ENCODE results near the gene ARHGEF11. TPM values are rescaled to one million over a fixed set of nuclear protein-coding genes. Genes with fewer than 3 reads are reported as not detected.

Gene ARHGEF11
- total RNA-seq, 2 donors from 2014 or later, result 1.0 to 2.5 TPM

GRCh38 chr1:156947818-156948525 lies 97.6 kb downstream of the ARHGEF11 start:
- Mint-ChIP-seq H3K36me3 (no peaks in the 10 kb centered on the region), H3K9me3 (no peaks in the 10 kb centered on the region), H3K4me3 (no peak overlapping the region), H3K4me1 (ENCODE audit: low read depth in 2 of 2) (no peaks in the 10 kb centered on the region), H3K27ac (no peak overlapping the region), H3K27me3 (peaks cover 15 to 24% of the 10 kb centered on the region in 2 donors)
- DNase-seq (ENCODE audit: low spot score) (no peak), ATAC-seq (no peak)

GRCh38 chr1:156947127-156947526 lies 98.4 kb downstream of the ARHGEF11 start:
- Mint-ChIP-seq H3K9me3 (no peaks in the 10 kb centered on the region), H3K27ac (no peak overlapping the region), H3K27me3 (peaks cover 13 to 24% of the 10 kb centered on the region in 2 donors), H3K36me3 (no peaks in the 10 kb centered on the region), H3K4me3 (no peak overlapping the region), H3K4me1 (ENCODE audit: low read depth in 2 of 2) (no peaks in the 10 kb centered on the region)
- ATAC-seq (no peak), DNase-seq (ENCODE audit: low spot score) (no peak)

- no peak overlapping the region for H3K27ac Mint-ChIP-seq
- H3K36me3 Mint-ChIP-seq, result no peaks in the 10 kb centered on the region
- H3K4me3 Mint-ChIP-seq, result no peak overlapping the region
- no peak for ATAC-seq
- H3K4me1 Mint-ChIP-seq (ENCODE audit: low read depth in 2 of 2), result no peaks in the 10 kb centered on the region
- H3K9me3 Mint-ChIP-seq, result no peaks in the 10 kb centered on the region
- peaks cover 11 to 19% of the 10 kb centered on the region in 2 donors for H3K27me3 Mint-ChIP-seq
- DNase-seq (ENCODE audit: low spot score), result no peak
Measured at GRCh38 chr1:156945881-156946661, 99.5 kb downstream of the ARHGEF11 start.

- Mint-ChIP-seq H3K4me3 (no peak overlapping the region), H3K27ac (no peak overlapping the region), H3K9me3 (no peaks in the 10 kb centered on the region), H3K4me1 (ENCODE audit: low read depth in 2 of 2) (no peaks in the 10 kb centered on the region), H3K27me3 (peaks cover 9 to 13% of the 10 kb centered on the region in 2 donors), H3K36me3 (no peaks in the 10 kb centered on the region)
- DNase-seq (ENCODE audit: low spot score), result no peak
- no peak for ATAC-seq
Measured at GRCh38 chr1:156944848-156945247, 100.7 kb downstream of the ARHGEF11 start.

- H3K36me3 Mint-ChIP-seq, result no peaks in the 10 kb centered on the region
- DNase-seq (ENCODE audit: low spot score) (no peak), ATAC-seq (no peak)
- H3K4me3 Mint-ChIP-seq, result no peak overlapping the region
- H3K4me1 Mint-ChIP-seq (ENCODE audit: low read depth in 2 of 2), result no peaks in the 10 kb centered on the region
- peaks cover 9 to 13% of the 10 kb centered on the region in 2 donors for H3K27me3 Mint-ChIP-seq
- no peak overlapping the region for H3K27ac Mint-ChIP-seq
- H3K9me3 Mint-ChIP-seq, result no peaks in the 10 kb centered on the region
Measured at GRCh38 chr1:156944268-156944667, 101.3 kb downstream of the ARHGEF11 start.

- DNase-seq (ENCODE audit: low spot score), result no peak
- Mint-ChIP-seq H3K4me1 (ENCODE audit: low read depth in 2 of 2) (no peaks in the 10 kb centered on the region), H3K4me3 (no peak overlapping the region), H3K27me3 (peaks cover 9 to 13% of the 10 kb centered on the region in 2 donors), H3K27ac (no peak overlapping the region), H3K36me3 (no peaks in the 10 kb centered on the region), H3K9me3 (no peaks in the 10 kb centered on the region)
- no peak for ATAC-seq
Measured at GRCh38 chr1:156943756-156944155, 101.8 kb downstream of the ARHGEF11 start.

GRCh38 chr1:156942576-156942975 lies 103.0 kb downstream of the ARHGEF11 start:
- no peak for ATAC-seq
- H3K9me3 Mint-ChIP-seq, result no peaks in the 10 kb centered on the region
- no peak overlapping the region for H3K27ac Mint-ChIP-seq

GRCh38 chr1:156942176-156942575 lies 103.4 kb downstream of the ARHGEF11 start:
- Mint-ChIP-seq H3K27me3 (peaks cover 9 to 13% of the 10 kb centered on the region in 2 donors), H3K9me3 (no peaks in the 10 kb centered on the region), H3K4me1 (ENCODE audit: low read depth in 2 of 2) (no peaks in the 10 kb centered on the region), H3K4me3 (no peak overlapping the region), H3K27ac (no peak overlapping the region), H3K36me3 (no peaks in the 10 kb centered on the region)
- DNase-seq (ENCODE audit: low spot score) (no peak), ATAC-seq (no peak)

More at GRCh38 chr1:156942576-156942975, 103.0 kb downstream of the ARHGEF11 start:
- Mint-ChIP-seq H3K4me3 (no peak overlapping the region), H3K4me1 (ENCODE audit: low read depth in 2 of 2) (no peaks in the 10 kb centered on the region), H3K36me3 (no peaks in the 10 kb centered on the region), H3K27me3 (peaks cover 9 to 13% of the 10 kb centered on the region in 2 donors)
- no peak for DNase-seq (ENCODE audit: low spot score)

- peaks cover 9 to 13% of the 10 kb centered on the region in 2 donors for H3K27me3 Mint-ChIP-seq
- H3K27ac Mint-ChIP-seq, result no peak overlapping the region
- H3K36me3 Mint-ChIP-seq, result no peaks in the 10 kb centered on the region
- no peaks in the 10 kb centered on the region for H3K4me1 Mint-ChIP-seq (ENCODE audit: low read depth in 2 of 2)
- no peaks in the 10 kb centered on the region for H3K9me3 Mint-ChIP-seq
- no peak for ATAC-seq
- no peak for DNase-seq (ENCODE audit: low spot score)
- H3K4me3 Mint-ChIP-seq, result no peak overlapping the region
Measured at GRCh38 chr1:156941675-156942074, 103.9 kb downstream of the ARHGEF11 start.

- no peak for ATAC-seq
- DNase-seq (ENCODE audit: low spot score), result no peak
- H3K36me3 Mint-ChIP-seq, result no peaks in the 10 kb centered on the region
- no peaks in the 10 kb centered on the region for H3K4me1 Mint-ChIP-seq (ENCODE audit: low read depth in 2 of 2)
- no peaks in the 10 kb centered on the region for H3K9me3 Mint-ChIP-seq
- no peak overlapping the region for H3K27ac Mint-ChIP-seq
- H3K27me3 Mint-ChIP-seq, result peaks cover 4 to 7% of the 10 kb centered on the region in 2 donors
- H3K4me3 Mint-ChIP-seq, result no peak overlapping the region
Measured at GRCh38 chr1:156939786-156940334, 105.7 kb downstream of the ARHGEF11 start.

- Mint-ChIP-seq H3K4me1 (ENCODE audit: low read depth in 2 of 2) (no peaks in the 10 kb centered on the region), H3K27ac (no peak overlapping the region), H3K36me3 (no peaks in the 10 kb centered on the region), H3K9me3 (no peaks in the 10 kb centered on the region), H3K27me3 (peaks cover 6 to 7% of the 10 kb centered on the region in 2 donors), H3K4me3 (no peak overlapping the region)
- DNase-seq (ENCODE audit: low spot score) (no peak), ATAC-seq (no peak)
Measured at GRCh38 chr1:156938813-156939212, 106.7 kb downstream of the ARHGEF11 start.

GRCh38 chr1:156937883-156938282 lies 107.7 kb downstream of the ARHGEF11 start:
- H3K36me3 Mint-ChIP-seq, result no peaks in the 10 kb centered on the region
- H3K27me3 Mint-ChIP-seq, result peaks cover 0 to 12% of the 10 kb centered on the region in 2 donors
- no peak overlapping the region for H3K4me3 Mint-ChIP-seq
- no peak for DNase-seq (ENCODE audit: low spot score)
- no peaks in the 10 kb centered on the region for H3K4me1 Mint-ChIP-seq (ENCODE audit: low read depth in 2 of 2)
- no peak overlapping the region for H3K27ac Mint-ChIP-seq
- H3K9me3 Mint-ChIP-seq, result no peaks in the 10 kb centered on the region
- no peak for ATAC-seq

GRCh38 chr1:156936721-156937220 lies 108.8 kb downstream of the ARHGEF11 start:
- Mint-ChIP-seq H3K27ac (no peak overlapping the region), H3K4me3 (no peak overlapping the region), H3K4me1 (ENCODE audit: low read depth in 2 of 2) (no peaks in the 10 kb centered on the region), H3K27me3 (peaks cover 0 to 14% of the 10 kb centered on the region in 2 donors), H3K9me3 (no peaks in the 10 kb centered on the region), H3K36me3 (no peaks in the 10 kb centered on the region)
- DNase-seq (ENCODE audit: low spot score), result no peak
- ATAC-seq, result no peak

GRCh38 chr1:156936191-156936590 lies 109.4 kb downstream of the ARHGEF11 start:
- Mint-ChIP-seq H3K27ac (no peak overlapping the region), H3K4me1 (ENCODE audit: low read depth in 2 of 2) (peaks cover 4% of the 10 kb centered on the region in 2 donors), H3K36me3 (no peaks in the 10 kb centered on the region), H3K27me3 (peaks cover 5 to 18% of the 10 kb centered on the region in 2 donors), H3K4me3 (no peak overlapping the region), H3K9me3 (no peaks in the 10 kb centered on the region)
- ATAC-seq (no peak), DNase-seq (ENCODE audit: low spot score) (no peak)

All from natural killer cell treated with Interleukin-12 subunit alpha and Interleukin-12 subunit beta and Interleukin-15 and Interleukin-18, amount 100 ng/mL, for 72 hours (primary cell).